NCI-H187 treated with DMSO at 0.1 percent for 48 hours (cell line): ENCODE data around the gene PPP1R8.
"Not testable (repeated sequence)": the region's sequence is repeated elsewhere in the genome, so short reads cannot be mapped to it uniquely, and the experiment has no call there.

ENCODE experiments used
- DNase-seq: peaks from one replicate; lab custom pipeline; 2025; lab: John Stamatoyannopoulos, UW

Gene PPP1R8

GRCh38 chr1:27830621-27831440, at the start of gene PPP1R8:
Gene PPP1R8 (plus strand): TSS chr1:27830782. CDS start chr1:27830836, 54 bp downstream.
- peak; percentile 78 for DNase-seq

- no peak for DNase-seq
Measured at GRCh38 chr1:27782950-27783349, 47.6 kb upstream of the PPP1R8 start.

GRCh38 chr1:27784700-27785099, 45.9 kb upstream of the PPP1R8 start:
- DNase-seq: no peak

GRCh38 chr1:27785781-27786455, 44.7 kb upstream of the PPP1R8 start:
- DNase-seq: no peak

- no peak for DNase-seq
Measured at GRCh38 chr1:27787895-27788294, 42.7 kb upstream of the PPP1R8 start.

- DNase-seq: no peak
Measured at GRCh38 chr1:27789540-27790041, 41.0 kb upstream of the PPP1R8 start.

- DNase-seq: not testable (repeated sequence)
Measured at GRCh38 chr1:27790270-27790669, 40.3 kb upstream of the PPP1R8 start.

GRCh38 chr1:27795601-27796000, 35.0 kb upstream of the PPP1R8 start:
- DNase-seq: no peak

GRCh38 chr1:27804791-27805190, 25.8 kb upstream of the PPP1R8 start:
- no peak for DNase-seq

- no peak for DNase-seq
Measured at GRCh38 chr1:27806758-27807157, 23.8 kb upstream of the PPP1R8 start.

GRCh38 chr1:27807385-27807784, 23.2 kb upstream of the PPP1R8 start:
- DNase-seq: no peak

GRCh38 chr1:27808131-27808530, 22.5 kb upstream of the PPP1R8 start:
- not testable (repeated sequence) for DNase-seq

GRCh38 chr1:27809883-27810282, 20.7 kb upstream of the PPP1R8 start:
- DNase-seq: no peak

GRCh38 chr1:27811741-27812500, 18.7 kb upstream of the PPP1R8 start:
- no peak for DNase-seq

- no peak for DNase-seq
Measured at GRCh38 chr1:27816921-27817630, 13.5 kb upstream of the PPP1R8 start.

GRCh38 chr1:27821761-27822315, 8.7 kb upstream of the PPP1R8 start:
- no peak for DNase-seq

- DNase-seq: no peak
Measured at GRCh38 chr1:27823784-27824183, 6.8 kb upstream of the PPP1R8 start.

- no peak for DNase-seq
Measured at GRCh38 chr1:27824411-27824810, 6.2 kb upstream of the PPP1R8 start.

GRCh38 chr1:27829339-27829960, 1.1 kb upstream of the PPP1R8 start:
- DNase-seq: not testable (repeated sequence)

- no peak for DNase-seq
Measured at GRCh38 chr1:27831568-27832410, 1.2 kb downstream of the PPP1R8 start.
